Fibroblast of skin of left quadriceps (primary cell): ENCODE data around the gene CAP1.
"Not testable (repeated sequence)": the region's sequence is repeated elsewhere in the genome, so short reads cannot be mapped to it uniquely, and the experiment has no call there.

Source experiments
- DNase-seq, 2 experiments: peaks; one replicate each; pipeline ENCODE4 v3.0.0-alpha.2; 2013; ENCODE audit warnings: low read depth in 2 of 2

CAP1 gene

DNA sequence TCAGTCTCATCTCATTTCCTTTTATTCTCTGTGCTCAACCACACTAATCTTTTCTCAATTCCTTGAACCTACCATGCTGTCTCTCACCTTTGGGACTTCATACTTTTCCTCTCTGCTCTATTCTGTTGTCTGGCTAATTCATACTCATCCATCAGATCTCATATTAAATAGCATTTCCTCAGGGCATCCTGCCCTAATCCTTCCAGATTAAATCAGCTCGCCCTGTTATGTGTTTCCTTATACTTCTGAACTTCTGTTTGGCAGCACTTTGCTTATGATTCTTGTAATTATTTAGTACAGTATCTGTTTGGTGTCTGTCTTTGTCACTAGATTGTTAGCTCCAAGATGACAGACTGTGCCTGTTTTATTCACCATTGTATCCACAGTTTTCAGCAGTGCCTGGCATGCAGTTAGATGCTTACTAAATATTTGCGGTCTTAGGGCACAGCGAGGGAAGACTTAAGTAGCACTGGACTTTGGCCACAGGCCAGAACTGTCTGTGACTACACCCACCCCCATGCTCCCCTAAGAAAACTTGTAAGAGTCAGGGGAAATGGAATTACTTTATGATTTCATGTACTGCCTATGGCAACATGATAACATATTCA is 9.9 kb upstream of the CAP1 start:
- DNase-seq = no peak

DNA sequence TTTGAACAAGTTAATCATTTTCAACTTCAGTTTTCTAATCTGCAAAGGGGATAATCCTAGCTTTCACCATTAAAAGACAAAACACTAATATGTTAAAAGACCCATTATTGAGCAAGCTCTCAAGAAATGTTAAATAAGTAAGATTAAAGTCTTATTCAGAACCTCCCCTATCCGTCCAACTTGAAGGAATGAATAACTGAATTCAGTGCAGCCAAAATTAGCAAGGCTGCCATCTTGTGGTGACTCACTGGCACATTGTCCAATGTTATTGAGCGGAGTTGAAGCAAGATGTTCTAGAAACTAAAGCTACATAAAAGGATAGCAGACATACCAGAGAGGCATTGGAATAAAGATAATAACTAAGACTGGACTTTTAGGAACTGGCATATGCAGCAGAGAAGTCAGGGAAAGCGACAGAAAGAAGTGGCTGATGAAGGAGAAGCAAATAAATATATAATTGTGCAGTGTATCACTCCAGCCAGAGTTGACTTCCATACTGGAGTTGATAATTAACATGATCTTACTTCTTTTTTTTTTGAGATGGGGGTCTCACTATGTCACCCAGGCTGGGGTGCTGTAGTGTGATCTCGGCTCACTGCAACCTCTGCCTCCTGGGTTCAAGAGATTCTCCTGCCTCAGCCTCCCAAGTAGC is 8.2 kb upstream of the CAP1 start:
- peak in 1 of 2 experiments; percentile 35 for DNase-seq

DNA sequence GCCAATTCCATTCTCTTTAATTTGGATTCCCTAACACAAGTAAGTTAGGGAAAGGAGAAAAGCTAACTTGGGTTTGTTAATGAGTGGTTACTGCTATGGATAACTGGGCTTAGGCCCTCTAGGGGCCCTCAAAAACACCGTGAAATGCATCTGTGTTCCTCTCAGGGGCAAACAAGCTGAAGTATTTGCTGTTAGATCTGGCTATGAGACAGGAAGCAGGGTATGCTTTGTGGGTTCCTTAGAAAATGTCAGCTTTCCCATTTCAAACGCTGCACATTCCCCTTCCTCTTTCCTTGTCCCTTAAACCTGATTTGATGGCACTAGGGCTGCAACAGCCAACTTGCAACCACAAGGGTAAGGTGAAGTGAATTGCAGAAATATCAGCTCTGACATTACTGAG is 5.7 kb upstream of the CAP1 start:
- no peak for DNase-seq

DNA sequence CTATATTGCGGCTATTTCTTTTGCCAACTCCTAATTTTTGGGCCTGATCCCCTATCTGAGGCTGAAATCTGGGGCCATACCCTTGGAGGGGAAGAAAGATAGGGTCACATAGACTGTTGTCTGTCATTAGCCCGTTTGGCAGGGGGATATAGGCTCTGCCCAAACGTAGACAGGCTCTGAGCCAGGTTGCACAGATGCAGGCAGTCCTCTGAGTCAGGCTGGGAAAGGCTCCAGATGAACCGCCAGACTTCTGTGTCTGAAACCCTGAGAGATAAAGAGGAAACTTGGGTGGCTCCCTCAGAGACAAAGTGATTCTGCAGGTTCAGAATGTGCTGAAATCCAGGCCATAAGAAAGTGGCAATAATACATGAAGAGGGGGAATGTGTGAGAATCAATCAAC is 4.0 kb upstream of the CAP1 start:
- peak; percentile 47 to 56 for DNase-seq

DNA sequence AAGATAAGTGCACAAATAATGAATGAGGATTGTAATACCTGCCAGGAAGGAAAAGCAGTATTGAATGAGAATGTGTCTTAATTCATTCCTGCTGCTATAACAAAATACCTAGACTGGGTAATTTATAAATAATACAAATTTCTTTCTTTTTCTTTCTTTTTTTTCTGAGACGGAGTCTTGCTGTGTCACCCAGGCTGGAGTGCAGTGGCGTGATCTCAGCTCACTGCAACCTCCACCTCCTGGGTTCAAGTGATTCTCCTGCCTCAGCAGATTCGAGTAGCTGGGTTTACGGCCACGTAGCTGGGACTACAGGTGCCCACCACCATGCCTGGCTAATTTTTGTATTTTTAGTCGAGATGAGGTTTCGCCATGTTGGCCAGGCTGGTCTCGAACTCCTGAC is 3.3 kb upstream of the CAP1 start:
- DNase-seq = not testable (repeated sequence)

DNA sequence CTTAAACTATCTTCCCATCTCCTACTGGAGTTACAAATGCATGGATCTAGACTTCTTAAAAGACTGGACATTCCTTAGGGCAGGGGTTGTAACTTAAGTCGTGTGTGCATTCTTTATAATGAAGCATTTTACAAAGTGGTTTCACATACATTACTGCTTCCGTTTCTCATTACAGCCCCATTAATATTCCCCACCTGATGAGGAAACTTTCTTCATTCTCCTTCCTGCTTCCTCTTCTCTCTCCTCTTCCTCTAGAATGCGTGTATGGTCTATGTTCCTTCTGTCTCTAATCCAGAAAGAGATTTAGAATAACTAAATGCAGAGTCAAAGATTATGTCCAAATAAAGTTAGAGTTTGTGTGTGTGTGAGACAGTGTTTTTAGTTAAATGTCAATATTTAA is 1.8 kb upstream of the CAP1 start:
- no peak for DNase-seq

DNA sequence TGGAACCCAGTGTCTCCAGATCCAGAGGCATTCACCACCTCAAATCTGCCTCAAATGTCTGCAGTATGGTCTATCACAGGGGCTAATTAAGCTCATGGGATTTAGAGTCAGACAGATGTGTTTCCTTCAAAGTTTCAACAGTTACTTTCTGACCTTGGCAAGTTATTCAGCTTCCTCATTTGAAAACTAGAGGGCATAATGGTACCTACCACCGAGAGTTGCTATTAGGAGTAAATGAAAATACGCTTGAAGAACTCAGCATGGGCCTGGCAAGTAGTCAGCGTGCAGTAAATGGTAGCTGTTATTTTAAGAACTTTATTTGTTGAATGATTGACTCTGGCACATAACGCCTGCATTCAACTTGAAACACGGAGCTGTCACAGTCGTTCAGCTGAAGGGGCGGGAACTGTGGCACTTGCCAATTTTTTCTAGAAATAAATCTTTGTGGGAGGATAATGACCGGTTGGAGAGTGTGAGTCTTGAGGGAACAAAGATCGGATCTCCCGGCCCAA is 1.2 kb upstream of the CAP1 start:
- peak in 1 of 2 experiments; percentile 10 for DNase-seq

DNA sequence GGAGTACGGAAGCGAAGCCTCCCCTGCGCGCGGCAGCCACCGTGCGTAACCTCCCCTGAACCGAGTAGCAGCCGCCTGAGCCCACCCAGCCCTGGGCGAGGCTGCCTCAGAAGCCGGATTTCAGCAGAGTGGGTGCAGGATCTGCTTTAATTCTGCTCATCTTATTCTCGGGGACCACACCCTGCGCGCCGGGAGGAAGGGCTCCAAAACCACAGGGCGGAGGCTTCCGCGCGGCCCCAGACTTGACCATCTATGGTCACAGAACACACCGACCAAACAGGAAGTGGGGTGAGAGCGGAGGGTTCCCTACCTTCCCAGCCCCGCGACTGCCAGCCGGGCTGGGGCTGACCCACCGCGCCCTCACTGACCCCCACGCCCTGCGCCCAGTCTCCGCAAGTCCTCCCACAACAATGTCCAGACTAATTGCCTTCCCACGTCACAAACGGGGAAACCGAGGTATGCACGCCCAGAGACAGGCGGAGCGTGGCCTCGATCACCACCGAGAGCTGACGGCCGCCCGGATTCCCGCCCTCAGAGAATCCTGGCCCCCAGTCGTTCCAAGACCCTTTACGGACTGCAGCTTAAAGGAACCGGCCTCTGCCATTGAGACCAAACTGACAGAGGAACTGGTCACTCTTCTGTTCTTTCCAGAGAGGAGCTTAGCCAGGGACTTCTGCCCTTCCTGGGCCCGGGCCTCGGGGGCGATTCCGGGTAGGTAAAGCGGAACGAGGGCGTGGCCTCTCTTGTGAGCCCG is 595 bp upstream of the CAP1 start:
- peak; percentile 86 to 87 for DNase-seq

DNA sequence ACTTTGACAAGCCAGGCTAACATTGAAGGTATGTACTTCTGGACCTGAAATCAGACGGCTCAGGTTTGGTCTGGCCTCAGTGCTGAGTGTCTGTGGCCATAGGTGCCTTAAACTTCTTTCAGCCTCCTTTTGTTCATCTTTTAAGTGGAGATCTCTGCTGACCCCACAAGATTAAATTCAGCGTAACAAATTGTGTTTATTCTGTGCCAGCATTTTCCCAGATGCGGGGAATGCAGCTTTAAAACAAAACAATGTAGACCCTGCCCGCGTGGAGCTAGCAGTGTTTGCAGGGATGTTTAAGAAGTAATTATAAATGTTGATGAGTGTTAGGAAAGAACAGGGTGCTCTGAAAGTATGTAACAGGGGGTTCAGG is 923 bp downstream of the CAP1 start:
- no peak for DNase-seq

DNA sequence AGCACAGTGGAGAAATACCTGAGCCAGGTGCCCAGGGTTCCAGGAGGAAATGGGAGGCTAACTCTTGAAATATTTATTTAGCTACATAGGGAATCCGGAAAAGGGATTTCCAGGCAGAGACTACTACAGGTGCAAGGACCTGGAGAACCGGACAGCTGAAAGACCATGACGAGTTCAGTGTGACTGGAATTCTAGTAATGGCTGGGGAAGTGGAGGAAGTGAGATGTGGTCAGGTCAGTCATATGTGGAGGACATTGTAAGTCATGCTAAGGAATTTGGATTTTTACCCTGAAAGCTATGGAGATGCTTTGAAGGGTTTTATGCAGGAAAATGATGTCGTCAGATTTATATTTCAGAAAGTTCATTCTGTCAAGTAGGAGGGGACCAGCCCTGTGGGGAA is 1.8 kb downstream of the CAP1 start:
- no peak for DNase-seq

DNA sequence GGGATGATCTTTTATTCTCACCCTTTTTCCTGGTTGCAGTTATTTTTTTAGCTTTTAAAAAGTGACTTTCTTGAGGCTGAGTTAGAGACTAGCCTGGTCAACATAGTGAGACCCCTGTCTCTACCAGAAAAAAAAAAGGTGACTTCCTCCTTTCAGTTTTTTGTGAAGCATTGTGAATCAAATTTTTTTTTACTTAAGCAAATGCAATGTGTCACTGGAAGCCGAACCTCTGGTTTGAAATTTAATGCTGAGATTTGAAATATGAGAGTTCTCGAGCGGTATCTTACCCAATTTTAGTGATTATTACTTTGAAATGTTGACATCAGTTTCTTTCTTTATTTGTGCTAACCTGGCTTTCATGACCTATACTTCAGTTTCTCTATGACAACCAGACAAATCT is 3.6 kb downstream of the CAP1 start:
- no peak for DNase-seq

DNA sequence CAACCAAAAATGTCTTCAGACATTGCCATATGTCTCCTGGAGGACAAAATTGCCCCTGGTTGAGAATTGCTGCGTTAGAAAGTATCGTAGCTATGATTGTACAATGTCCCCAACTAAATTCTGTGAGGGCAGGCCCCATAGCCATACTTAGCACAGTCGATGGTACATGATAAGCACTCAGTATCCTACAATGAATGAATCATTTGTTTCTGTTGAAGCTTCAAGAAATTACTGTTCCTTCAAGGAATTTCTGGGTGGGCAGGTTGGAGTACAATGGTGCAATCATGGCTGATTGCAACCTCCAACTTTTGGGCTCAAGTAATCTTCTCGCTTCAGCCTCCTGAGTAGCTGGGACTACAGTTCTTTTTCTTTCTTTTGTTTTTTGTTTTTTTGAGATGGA is 4.7 kb downstream of the CAP1 start:
- no peak for DNase-seq

DNA sequence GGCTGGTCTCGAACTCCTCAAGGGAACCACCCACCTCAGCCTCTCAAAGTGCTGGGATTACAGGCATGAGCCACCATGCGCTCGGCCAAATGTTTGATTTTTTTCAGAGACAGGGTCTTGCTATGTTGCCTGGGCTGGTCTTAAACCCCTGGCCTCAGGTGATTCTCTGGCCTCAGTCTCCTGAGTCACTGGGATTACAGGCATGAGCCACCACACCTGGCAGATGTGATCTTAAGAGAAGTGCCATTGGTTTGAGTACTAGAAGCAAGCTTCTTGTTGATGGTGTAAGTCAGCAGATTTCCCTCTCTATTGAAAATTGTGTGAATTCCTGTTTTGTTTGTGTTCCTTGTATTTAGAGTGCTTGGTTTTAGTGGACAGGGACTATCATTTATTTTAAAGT is 5.2 kb downstream of the CAP1 start:
- DNase-seq = no peak

DNA sequence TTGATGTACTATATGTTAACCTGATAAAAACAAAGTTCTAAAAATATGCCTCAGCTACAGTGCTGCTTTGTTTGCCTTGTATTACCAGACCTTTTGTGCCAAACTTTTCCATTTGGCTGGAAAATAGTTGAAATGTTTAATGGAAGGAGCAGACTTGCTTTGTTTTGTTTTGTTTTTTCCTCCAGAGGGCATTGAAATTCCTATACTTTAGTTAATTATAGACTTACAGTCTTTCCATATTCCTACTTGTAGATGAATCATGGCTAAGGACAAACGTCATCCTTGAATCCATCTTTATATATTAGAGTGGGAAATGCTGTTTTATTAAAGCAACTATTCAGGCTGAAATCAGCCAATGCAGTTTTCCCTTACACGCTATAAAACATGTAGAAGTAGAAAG is 6.7 kb downstream of the CAP1 start:
- no peak for DNase-seq

DNA sequence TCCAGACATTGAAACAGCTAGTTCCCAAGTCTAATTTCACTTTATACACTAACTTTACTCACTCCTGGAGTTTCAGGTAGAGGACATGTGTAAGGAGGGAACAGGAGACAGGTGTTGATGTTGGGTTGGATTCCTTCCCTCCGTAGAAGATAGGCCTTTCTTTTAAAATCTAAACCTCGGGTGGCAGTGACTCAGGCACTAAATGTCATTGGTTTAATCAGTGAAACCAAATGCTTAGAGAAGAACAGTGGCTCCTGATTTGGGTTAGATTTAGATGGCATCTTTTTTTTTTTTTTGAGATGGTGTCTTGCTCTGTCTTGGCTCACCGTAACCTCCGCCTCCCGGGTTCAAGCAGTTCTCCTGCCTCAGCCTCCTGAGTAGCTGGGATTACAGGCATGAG is 7.2 kb downstream of the CAP1 start:
- DNase-seq = no peak

DNA sequence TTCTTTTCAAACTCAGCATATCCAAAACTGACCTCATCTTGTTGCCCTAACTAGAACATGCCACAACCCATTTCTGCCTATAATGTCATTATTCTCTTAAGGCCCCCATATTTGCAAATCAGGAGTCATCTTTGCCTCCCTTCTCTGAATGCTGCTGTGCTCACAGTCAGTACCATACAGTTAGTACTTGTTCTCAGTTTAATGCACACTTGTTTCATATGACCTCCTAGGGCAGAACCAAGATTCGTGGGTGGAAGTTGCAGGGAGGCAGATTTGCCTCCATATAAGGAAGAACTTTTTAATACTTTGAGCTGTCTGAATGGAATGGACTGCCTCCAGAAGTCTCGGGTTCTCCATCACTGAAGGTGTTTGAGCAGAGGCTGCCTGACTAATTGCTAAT is 9.2 kb downstream of the CAP1 start:
- no peak for DNase-seq

DNA sequence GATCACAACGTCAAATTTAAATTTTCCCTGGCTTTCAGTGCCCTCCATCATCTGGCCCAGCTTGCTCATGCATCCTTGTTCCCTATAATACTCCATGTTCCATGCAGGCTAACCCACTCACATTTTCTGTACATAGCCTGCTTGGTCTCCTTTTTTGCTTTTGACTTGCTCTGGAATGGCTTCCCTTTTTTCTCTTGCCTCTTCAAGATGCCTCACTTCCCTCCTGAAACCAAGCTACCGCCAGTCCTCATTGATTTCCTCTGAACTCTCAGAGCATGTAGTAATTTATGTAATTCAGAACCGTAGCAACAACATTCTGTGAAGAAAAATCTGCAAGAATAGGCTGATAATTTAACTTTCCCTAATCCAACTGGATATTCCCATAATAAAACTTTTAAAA is 10.3 kb downstream of the CAP1 start:
- DNase-seq = no peak

DNA sequence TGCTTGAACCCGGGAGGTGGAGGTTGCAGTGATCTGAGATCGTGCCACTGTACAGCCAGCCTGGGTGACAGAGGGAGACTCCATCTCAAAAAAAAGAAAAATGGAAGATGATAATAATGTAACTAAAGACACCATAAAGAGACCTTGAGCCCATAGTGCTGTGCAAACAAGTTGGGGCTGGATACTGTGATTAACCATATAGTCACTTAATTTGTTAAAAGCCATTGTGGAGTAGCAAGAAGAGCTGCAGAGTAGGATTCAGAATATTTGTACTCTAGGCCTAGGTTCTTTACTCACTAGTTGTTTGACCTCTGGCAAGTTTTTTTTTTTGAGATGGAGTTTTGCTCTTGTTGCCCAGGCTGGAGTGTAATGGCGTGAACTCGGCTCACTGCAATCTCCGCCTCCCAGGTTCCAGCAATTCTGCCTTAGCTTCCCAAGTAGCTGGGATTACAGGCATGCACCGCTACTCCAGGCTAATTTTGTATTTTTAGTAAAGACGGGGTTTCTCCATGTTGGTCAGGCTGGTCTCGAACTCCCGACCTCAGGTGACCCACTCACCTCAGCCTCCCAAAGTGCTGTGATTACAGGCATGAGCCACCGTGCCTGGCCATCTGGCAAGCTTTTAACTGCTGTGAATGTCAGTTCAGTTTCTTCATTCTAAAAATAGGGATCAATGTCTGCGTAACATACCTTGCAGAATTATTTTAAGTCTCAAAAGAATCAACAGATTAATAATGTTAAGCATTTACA is 12.8 kb downstream of the CAP1 start:
- no peak for DNase-seq

DNA sequence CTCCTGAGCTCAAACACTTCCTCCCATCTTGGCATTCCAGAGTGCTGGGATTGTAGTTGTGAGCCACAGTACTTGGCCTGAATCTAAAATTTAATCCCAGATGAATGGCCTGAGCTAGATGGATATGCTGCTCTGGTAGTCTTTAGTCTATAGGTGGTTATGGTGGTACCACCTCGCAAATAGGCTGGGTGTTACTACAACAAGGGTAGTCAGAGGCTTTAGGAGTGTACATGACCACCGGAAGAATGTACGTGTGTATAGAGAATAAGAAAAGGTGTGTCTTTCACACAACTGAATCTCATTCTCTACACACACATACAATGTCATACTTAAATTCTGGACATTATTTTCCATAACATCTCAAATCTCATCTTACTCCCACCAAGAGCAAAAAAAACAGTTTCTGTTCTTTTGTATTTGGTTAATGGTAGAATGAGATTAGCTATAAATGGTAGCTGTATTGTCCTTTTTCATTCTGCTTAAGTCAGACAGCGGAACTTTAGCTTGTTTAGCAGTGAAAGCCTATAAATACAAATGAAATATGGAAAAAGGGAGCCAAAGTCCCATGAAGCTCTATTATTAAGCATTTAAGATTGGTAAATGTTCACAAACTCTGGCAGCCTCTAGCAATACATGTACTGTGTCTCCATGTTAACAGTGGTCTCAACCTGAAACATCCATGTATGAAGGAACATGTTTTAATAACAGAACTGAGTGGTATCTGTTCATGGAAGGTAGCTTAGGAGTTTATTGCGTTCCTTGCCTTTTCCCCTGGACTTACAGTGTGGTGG is 16.2 kb downstream of the CAP1 start:
- DNase-seq = no peak

DNA sequence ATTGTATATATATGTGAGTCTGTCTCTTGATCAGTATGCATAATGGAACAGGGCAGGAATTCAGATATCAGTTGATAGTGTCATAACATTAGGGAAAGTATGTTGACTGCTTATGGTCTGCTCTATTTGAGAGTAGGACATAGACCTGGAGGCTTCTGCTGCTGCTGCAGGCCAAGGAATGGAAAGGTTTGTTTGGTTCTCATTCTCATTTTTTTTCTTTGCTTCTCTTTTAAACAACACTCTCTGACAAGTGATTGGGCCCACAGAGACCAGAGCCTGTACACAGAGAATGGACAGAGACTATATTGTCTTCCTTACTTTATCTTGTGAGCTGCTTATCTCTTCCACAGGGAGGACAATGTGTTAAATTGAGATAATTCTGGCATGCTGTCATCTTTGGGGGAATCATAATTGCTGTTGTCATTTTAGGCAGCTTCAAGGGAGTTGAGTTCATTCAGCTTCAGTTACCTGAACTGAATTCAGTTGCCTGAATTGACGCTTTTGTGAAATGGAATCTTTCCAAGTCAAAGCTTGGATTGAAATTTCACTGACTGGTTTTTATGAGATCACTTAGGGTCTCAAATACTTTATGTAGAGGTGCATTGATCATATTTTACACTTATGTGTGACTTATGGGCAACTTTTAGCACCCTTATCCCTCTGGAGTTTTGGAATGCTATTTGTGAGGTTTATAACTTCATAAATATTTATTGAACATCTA is 16.9 kb downstream of the CAP1 start:
- DNase-seq = no peak

DNA sequence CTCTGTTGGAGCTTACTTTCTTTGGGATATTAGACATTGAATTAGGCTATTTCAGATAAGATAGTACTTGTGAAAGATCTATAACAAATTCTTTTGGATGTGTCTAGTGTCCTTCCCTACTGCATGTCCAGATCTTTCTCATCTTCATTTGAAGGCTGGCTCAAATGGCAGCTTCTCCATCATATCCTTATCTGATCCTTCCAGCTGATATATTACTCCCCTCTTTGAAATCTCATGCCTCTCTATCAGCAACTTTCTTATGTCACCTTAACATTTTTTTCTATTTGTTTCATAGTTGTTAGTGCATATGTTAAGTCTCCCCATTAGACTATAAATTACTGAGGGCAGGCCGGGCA is 17.5 kb downstream of the CAP1 start:
- DNase-seq = no peak
